Measurements from ENCODE around the gene LRRC46.

LRRC46 gene

GRCh38 chr17:47879028-47879585 lies 47.6 kb downstream of the LRRC46 start:
- DNase-seq: no peak

GRCh38 chr17:47879776-47880454 lies 48.4 kb downstream of the LRRC46 start:
- no peak for DNase-seq

- no peak for DNase-seq
Observed at GRCh38 chr17:47882247-47882646, 50.8 kb downstream of the LRRC46 start.

GRCh38 chr17:47882695-47883588 lies 51.5 kb downstream of the LRRC46 start:
- DNase-seq: no peak

- DNase-seq: no peak
Observed at GRCh38 chr17:47883589-47884426, 52.3 kb downstream of the LRRC46 start.

GRCh38 chr17:47884427-47884740 lies 52.9 kb downstream of the LRRC46 start:
- no peak for DNase-seq

- DNase-seq: no peak
Observed at GRCh38 chr17:47884905-47885730, 53.6 kb downstream of the LRRC46 start.

Data from right forelimb (tissue), 1 donor.